Thymus (tissue), 11 donors: Measurements from ENCODE around the gene HSPA1A. TPM values are rescaled to one million over a fixed set of nuclear protein-coding genes. Genes with fewer than 3 reads are reported as not detected.

Source experiments
- DNase-seq, 9 donors: peaks; one replicate each; pipeline ENCODE4 v3.0.0-alpha.2; 2013; ENCODE audit warnings: low spot score in 9 of 9, low read depth in 6 of 9, missing footprints in 1 of 9
- H3K27ac ChIP-seq, 2 donors: one replicate each; pipeline ENCODE4 v1.5.1; 2013; ENCODE audit warnings: control low read depth in 1 of 2, low read depth in 1 of 2, low read length in 1 of 2, mild to moderate bottlenecking in 1 of 2, moderate library complexity in 1 of 2
- H3K27me3 ChIP-seq, 2 donors: one replicate each; pipeline ENCODE4 v1.5.1; 2013; ENCODE audit warnings: low read length in 1 of 2; ENCODE audit not compliant: control insufficient read depth in 2 of 2, insufficient read depth in 1 of 2
- H3K36me3 ChIP-seq, 2 donors: one replicate each; pipeline ENCODE4 v1.5.1; 2013; ENCODE audit warnings: low read length in 1 of 2, mild to moderate bottlenecking in 1 of 2, moderate library complexity in 1 of 2; ENCODE audit not compliant: control insufficient read depth in 2 of 2, insufficient read depth in 2 of 2
- H3K4me1 ChIP-seq, 2 donors: one replicate each; pipeline ENCODE4 v1.5.1; 2013; ENCODE audit warnings: low read length in 2 of 2; ENCODE audit not compliant: control insufficient read depth in 2 of 2, insufficient read depth in 2 of 2
- H3K4me3 ChIP-seq, 2 donors: one replicate each; pipeline ENCODE4 v1.5.1; 2013; ENCODE audit warnings: low read length in 2 of 2, control low read depth in 1 of 2, mild to moderate bottlenecking in 1 of 2
- H3K9me3 ChIP-seq, 2 donors: one replicate each; pipeline ENCODE4 v1.5.1; 2013; ENCODE audit warnings: low read length in 1 of 2, mild to moderate bottlenecking in 1 of 2; ENCODE audit not compliant: control insufficient read depth in 2 of 2, insufficient read depth in 1 of 2
- WGBS: extraction: QIAGEN DNeasy Blood & Tissue Kit; methylation state at CpG from one replicate; pipeline ENCODE4 v1.1.7; 2013; 5-methylcytosine and 5-hydroxymethylcytosine counted together
- polyA plus RNA-seq: library from polyadenylated mRNA; stranded (reverse); fragments of 200-250 nt; gene quantifications from one replicate; pipeline ENCODE4 v1.2.3, GENCODE V29; 2013
- total RNA-seq: library from RNA; stranded (reverse); fragments of 120-200 nt; gene quantifications from one replicate; pipeline ENCODE4 v1.2.4, GENCODE V29; 2013
- donor health status: healthy.

Gene HSPA1A
- total and polyA plus RNA-seq, 2 donors, result 68.8 to 73.8 TPM

- Histone ChIP-seq H3K4me3 (no peak overlapping the region), H3K27me3 (peaks cover 0 to 2% of the 10 kb centered on the region in 2 donors), H3K9me3 (no peaks in the 10 kb centered on the region), H3K36me3 (peaks cover 48 to 54% of the 10 kb centered on the region in 2 donors), H3K27ac (no peak overlapping the region), H3K4me1 (peaks cover 11% of the 10 kb centered on the region in 2 donors)
- 97% methylated on average over 43 of the region's 43 CpGs for WGBS
- no peak for DNase-seq
These were observed 36.1 kb upstream of the HSPA1A start for GRCh38 chr6:31778999-31779885.

GRCh38 chr6:31779908-31780307 is 35.4 kb upstream of the HSPA1A start:
- H3K9me3 ChIP-seq, result no peaks in the 10 kb centered on the region
- peaks cover 52 to 61% of the 10 kb centered on the region in 2 donors for H3K36me3 ChIP-seq
- no peak for DNase-seq
- H3K4me3 ChIP-seq, result no peak overlapping the region
- 97% methylated on average over 10 of the region's 10 CpGs for WGBS
- peaks cover 11% of the 10 kb centered on the region in 2 donors for H3K4me1 ChIP-seq
- no peak overlapping the region for H3K27ac ChIP-seq
- peaks cover 0 to 2% of the 10 kb centered on the region in 2 donors for H3K27me3 ChIP-seq

GRCh38 chr6:31780507-31781243 is 34.7 kb upstream of the HSPA1A start:
- no peak overlapping the region for H3K27ac ChIP-seq
- 97% methylated on average over 20 of the region's 20 CpGs for WGBS
- H3K4me1 ChIP-seq, result peaks cover 11% of the 10 kb centered on the region in 2 donors
- H3K4me3 ChIP-seq, result no peak overlapping the region
- DNase-seq, result no peak
- H3K36me3 ChIP-seq, result peaks cover 59 to 68% of the 10 kb centered on the region in 2 donors
- no peaks in the 10 kb centered on the region for H3K9me3 ChIP-seq
- peaks cover 0 to 2% of the 10 kb centered on the region in 2 donors for H3K27me3 ChIP-seq

GRCh38 chr6:31781244-31782125 is 33.9 kb upstream of the HSPA1A start:
- H3K36me3 ChIP-seq, result peaks cover 59 to 71% of the 10 kb centered on the region in 2 donors
- WGBS, result 98% methylated on average over 23 of the region's 23 CpGs
- peaks cover 0 to 2% of the 10 kb centered on the region in 2 donors for H3K27me3 ChIP-seq
- H3K27ac ChIP-seq, result no peak overlapping the region
- no peak for DNase-seq
- H3K4me1 ChIP-seq, result peaks cover 7 to 11% of the 10 kb centered on the region in 2 donors
- no peaks in the 10 kb centered on the region for H3K9me3 ChIP-seq
- no peak overlapping the region for H3K4me3 ChIP-seq

- Histone ChIP-seq H3K27ac (no peak overlapping the region), H3K4me3 (no peak overlapping the region), H3K4me1 (peaks cover 0 to 3% of the 10 kb centered on the region in 2 donors), H3K9me3 (no peaks in the 10 kb centered on the region), H3K27me3 (no peaks in the 10 kb centered on the region), H3K36me3 (peaks cover 59 to 71% of the 10 kb centered on the region in 2 donors)
- no peak for DNase-seq
- WGBS, result 98% methylated on average over 32 of the region's 32 CpGs
These were observed 33.1 kb upstream of the HSPA1A start for GRCh38 chr6:31782126-31782855.

GRCh38 chr6:31784098-31784925 is 31.0 kb upstream of the HSPA1A start:
- H3K4me3 ChIP-seq, result no peak overlapping the region
- no peaks in the 10 kb centered on the region for H3K4me1 ChIP-seq
- H3K27me3 ChIP-seq, result no peaks in the 10 kb centered on the region
- WGBS, result 99% methylated on average over 15 of the region's 15 CpGs
- H3K27ac ChIP-seq, result no peak overlapping the region
- H3K36me3 ChIP-seq, result peaks cover 49 to 61% of the 10 kb centered on the region in 2 donors
- DNase-seq, result no peak
- H3K9me3 ChIP-seq, result no peaks in the 10 kb centered on the region

- no peak for DNase-seq
- Histone ChIP-seq H3K4me1 (peaks cover 0 to 3% of the 10 kb centered on the region in 2 donors), H3K27ac (no peak overlapping the region), H3K9me3 (no peaks in the 10 kb centered on the region), H3K4me3 (no peak overlapping the region), H3K36me3 (peaks cover 37 to 56% of the 10 kb centered on the region in 2 donors), H3K27me3 (no peaks in the 10 kb centered on the region)
- over 99% methylated on average over 11 of the region's 11 CpGs for whole genome bisulfite sequencing
These were observed 29.9 kb upstream of the HSPA1A start for GRCh38 chr6:31785475-31785874.
